Activated CD4-positive, CD25-positive, alpha-beta regulatory T cell treated with anti-CD3 and anti-CD28 coated beads, Interleukin-2, amount 50 U/mL, for 72 hours (primary cell): Measurements from ENCODE around the gene NACA2.

ENCODE experiments used
- DNase-seq: peaks from one replicate; pipeline ENCODE4 v3.0.0; 2021

Gene NACA2

GRCh38 chr17:61543786-61544415 is 47.1 kb downstream of the NACA2 start:
- DNase-seq: no peak

GRCh38 chr17:61542027-61542426 is 49.0 kb downstream of the NACA2 start:
- no peak for DNase-seq

- no peak for DNase-seq
Observed at GRCh38 chr17:61540874-61541273, 50.1 kb downstream of the NACA2 start.
